Kidney (tissue), 14 donors: Measurements from ENCODE around the gene ZCCHC3. TPM values are rescaled to one million over a fixed set of nuclear protein-coding genes. Genes with fewer than 3 reads are reported as not detected.

Source experiments
- DNase-seq, 5 donors: peaks; one replicate each; pipeline ENCODE4 v3.0.0-alpha.2; 2013 to 2020
- FAIRE-seq: peaks from 2 replicates; lab custom pipeline; 2012; peaks lifted over from hg19 to GRCh38; lab: Jason Lieb, UNC
- H3K27ac ChIP-seq, 2 donors: one replicate each; pipeline ENCODE4 v1.7.0; 2013; ENCODE audit warnings: low read depth in 2 of 2, low read length in 2 of 2, inconsistent platforms in 1 of 2
- H3K27me3 ChIP-seq: one replicate; pipeline ENCODE4 v1.7.1; 2013; ENCODE audit warnings: low read length, inconsistent platforms; ENCODE audit not compliant: control insufficient read depth, insufficient read depth
- H3K36me3 ChIP-seq, 3 donors: one replicate each; pipeline versions ENCODE4 v1.7.0 to v1.7.1; 2013; ENCODE audit warnings: low read length in 3 of 3, control low read depth in 1 of 3, inconsistent platforms in 1 of 3; ENCODE audit not compliant: insufficient read depth in 3 of 3, control insufficient read depth in 2 of 3
- H3K4me1 ChIP-seq, 3 donors: one replicate each; pipeline versions ENCODE4 v1.7.0 to v1.7.1; 2013; ENCODE audit warnings: low read length in 3 of 3, inconsistent platforms in 1 of 3, low read depth in 1 of 3; ENCODE audit not compliant: control insufficient read depth in 2 of 3, insufficient read depth in 2 of 3
- H3K4me3 ChIP-seq, 3 donors: one replicate each; pipeline versions ENCODE4 v1.7.0 to v1.8.1; 2013; ENCODE audit warnings: low read length in 3 of 3, control low read depth in 1 of 3, inconsistent platforms in 1 of 3
- H3K9ac ChIP-seq, 3 donors: one replicate each; pipeline versions ENCODE4 v1.7.0 to v1.7.1; 2013; ENCODE audit warnings: low read length in 3 of 3, control low read depth in 1 of 3, inconsistent platforms in 1 of 3
- H3K9me3 ChIP-seq, 3 donors: one replicate each; pipeline versions ENCODE4 v1.7.0 to v1.7.1; 2013; ENCODE audit warnings: low read length in 3 of 3, control low read depth in 1 of 3, inconsistent platforms in 1 of 3; ENCODE audit not compliant: control insufficient read depth in 2 of 3, insufficient read depth in 1 of 3
- CTCF ChIP-seq: IDR thresholded peaks from 3 replicates; pipeline ENCODE4 v1.5.1; 2012; ENCODE audit warnings: mild to moderate bottlenecking, moderate library complexity, borderline replicate concordance; ENCODE audit not compliant: insufficient read depth; ENCODE audit errors: extremely low read depth
- intact Hi-C: fragments of 100-400 bp; cut with DNase I; formaldehyde crosslinking; loops from one replicate; pipeline ENCODE4 v1.11.1; 2022
- polyA plus RNA-seq: library from polyadenylated mRNA; stranded (reverse); fragments of 350-450 nt; fragmentation: Illumina TruSeq; extraction: RNeasy Lipid Tissue Mini Kit (QIAGEN cat#74804); gene quantifications from one replicate; pipeline ENCODE4 v1.2.3, GENCODE V29; 2014; ENCODE audit warnings: low read depth, low replicate concordance; ENCODE audit not compliant: insufficient read depth
- total RNA-seq: library from RNA; stranded (reverse); fragmentation: NEBNext Ultra II Directional; extraction: Animal tissue kit (Norgen Biotek cat#: 25700); gene quantifications from one replicate; pipeline ENCODE4 v1.2.1, GENCODE V29; 2021
- donor health status: control.
- donor health status: control.
- donor health status: control.
- donor health status: control.
- donor health status: control.
- donor health status: DM: yes; HTN: yes; CAD: no.
- donor health status: Normal renal cell carcinoma (clear cell type).

The ZCCHC3 gene
- total and polyA plus RNA-seq, 2 donors from 2014 or later: 12.8 to 16.4 TPM

DNA sequence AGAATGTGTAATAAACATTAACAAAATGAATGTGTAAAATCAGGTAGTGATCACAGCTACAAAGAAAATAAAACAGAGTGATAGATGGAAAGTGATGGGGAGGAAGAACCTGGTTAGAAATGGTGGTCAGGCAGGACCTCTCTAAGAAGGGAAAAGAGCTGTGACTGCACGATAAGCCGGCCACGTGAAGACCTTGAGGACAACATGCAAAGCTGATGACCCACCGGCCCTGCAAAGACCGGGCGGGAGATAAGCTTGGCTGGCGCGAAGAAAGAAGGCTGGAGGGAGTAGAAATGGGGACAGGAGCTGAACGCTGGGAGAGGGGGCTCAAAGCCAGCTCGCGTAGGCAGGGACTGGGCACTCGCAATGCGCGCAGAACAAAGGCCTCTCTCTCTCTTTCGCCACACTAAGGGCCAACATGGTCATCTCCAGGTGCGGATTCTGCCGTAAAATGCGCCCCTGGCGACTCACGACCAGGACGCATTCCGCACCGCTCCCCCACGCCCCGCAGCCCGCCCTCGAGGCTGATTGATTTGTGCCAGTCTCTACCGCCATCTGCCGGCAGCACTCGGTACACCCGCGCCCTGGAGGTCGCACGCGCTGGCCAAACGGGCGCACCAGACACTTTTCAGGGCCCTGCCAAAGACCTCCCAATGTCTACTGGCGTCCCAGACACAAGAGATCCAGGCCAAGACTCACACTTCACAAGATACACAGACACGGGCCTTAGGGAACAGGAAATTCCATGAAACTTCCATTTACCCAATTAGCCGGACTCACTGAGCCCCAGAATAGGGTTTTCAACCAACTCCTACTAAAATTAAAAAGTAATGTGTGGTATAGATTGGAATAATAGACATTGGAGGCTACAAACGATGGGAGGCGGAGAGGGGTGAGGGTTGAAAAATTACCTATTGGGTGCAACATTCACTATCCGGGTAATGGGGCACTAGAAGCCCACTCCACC, 30.5 kb upstream of the ZCCHC3 start:
- peak; percentile 95 for TF ChIP-seq CTCF
- peak; percentile 94 to 95 (median 95) for DNase-seq
- Histone ChIP-seq H3K9me3 (no peaks in the 10 kb centered on the region), H3K27ac (no peak overlapping the region), H3K4me3 (peak overlapping the region; percentile 66 to 68 (median 68)), H3K36me3 (no peaks in the 10 kb centered on the region), H3K4me1 (no peaks in the 10 kb centered on the region), H3K9ac (peak overlapping the region in 2 of 3 donors; percentile 32 to 40), H3K27me3 (no peaks in the 10 kb centered on the region)
- intact Hi-C loops: no loop called here
- FAIRE-seq: no peak

- no peak overlapping the region for H3K27ac ChIP-seq
- TF ChIP-seq CTCF: no peak
- H3K4me1 ChIP-seq: no peaks in the 10 kb centered on the region
- intact Hi-C loops: no loop called here
- H3K36me3 ChIP-seq: no peaks in the 10 kb centered on the region
- H3K9me3 ChIP-seq: no peaks in the 10 kb centered on the region
- H3K9ac ChIP-seq: no peak overlapping the region
- H3K4me3 ChIP-seq: no peak overlapping the region
- no peak for FAIRE-seq
- no peaks in the 10 kb centered on the region for H3K27me3 ChIP-seq
- DNase-seq: no peak
These were observed 26.9 kb upstream of the ZCCHC3 start for GRCh38 chr20:270517-270916.

DNA sequence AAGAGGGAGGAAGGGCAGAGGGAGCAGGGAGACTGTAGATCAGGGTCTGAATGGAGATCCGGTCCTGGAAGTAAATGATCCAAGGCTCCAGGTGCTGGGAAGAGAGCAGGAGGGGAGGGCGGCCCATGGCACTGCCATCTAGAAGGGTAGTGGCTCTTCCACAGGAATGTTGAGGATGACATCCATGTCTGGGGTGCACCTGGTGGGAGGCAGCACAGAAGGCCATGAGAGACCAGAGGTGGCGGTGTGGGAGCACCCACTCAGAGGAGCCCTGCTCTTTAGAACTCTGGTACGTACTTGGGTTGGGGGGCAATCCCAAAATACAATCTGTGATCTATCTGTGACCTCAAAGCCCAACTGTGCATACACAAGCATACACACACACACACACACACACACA, 26.3 kb upstream of the ZCCHC3 start:
- intact Hi-C loops: no loop called here
- Histone ChIP-seq H3K9me3 (no peaks in the 10 kb centered on the region), H3K9ac (no peak overlapping the region), H3K27me3 (no peaks in the 10 kb centered on the region), H3K4me1 (no peaks in the 10 kb centered on the region), H3K4me3 (no peak overlapping the region), H3K36me3 (peaks cover 0 to 1% (median 0%) of the 10 kb centered on the region in 3 donors), H3K27ac (no peak overlapping the region)
- FAIRE-seq (no peak), DNase-seq (no peak)
- no peak for TF ChIP-seq CTCF
